ENCODE results near the gene HLA-DRB1.

Gene HLA-DRB1

GRCh38 chr6:32622545-32623401 is 33.1 kb upstream of the HLA-DRB1 start:
- Histone ChIP-seq H3K4me1 (ENCODE audit: control insufficient read depth in 1 of 2, insufficient read depth in 2 of 2, low read length in 2 of 2) (no peaks in the 10 kb centered on the region), H3K4me3 (ENCODE audit: low read depth in 1 of 2, low read length in 2 of 2) (no peak overlapping the region), H3K27ac (ENCODE audit: low read length) (no peak overlapping the region), H3K27me3 (ENCODE audit: low read depth, low read length) (no peaks in the 10 kb centered on the region), H3K36me3 (ENCODE audit: control insufficient read depth in 1 of 2, insufficient read depth in 2 of 2, low read length in 2 of 2) (no peaks in the 10 kb centered on the region), H3K9me3 (ENCODE audit: control insufficient read depth in 1 of 2, low read length in 2 of 2) (no peaks in the 10 kb centered on the region)

GRCh38 chr6:32621372-32621771 is 31.7 kb upstream of the HLA-DRB1 start:
- no peaks in the 10 kb centered on the region for H3K36me3 ChIP-seq (ENCODE audit: control insufficient read depth in 1 of 2, insufficient read depth in 2 of 2, low read length in 2 of 2)
- no peaks in the 10 kb centered on the region for H3K9me3 ChIP-seq (ENCODE audit: control insufficient read depth in 1 of 2, low read length in 2 of 2)
- no peaks in the 10 kb centered on the region for H3K27me3 ChIP-seq (ENCODE audit: low read depth, low read length)
- H3K27ac ChIP-seq (ENCODE audit: low read length) = no peak overlapping the region
- H3K4me1 ChIP-seq (ENCODE audit: control insufficient read depth in 1 of 2, insufficient read depth in 2 of 2, low read length in 2 of 2) = no peaks in the 10 kb centered on the region
- no peak overlapping the region for H3K4me3 ChIP-seq (ENCODE audit: low read depth in 1 of 2, low read length in 2 of 2)

- Histone ChIP-seq H3K4me1 (ENCODE audit: control insufficient read depth in 1 of 2, insufficient read depth in 2 of 2, low read length in 2 of 2) (no peaks in the 10 kb centered on the region), H3K4me3 (ENCODE audit: low read depth in 1 of 2, low read length in 2 of 2) (no peak overlapping the region), H3K36me3 (ENCODE audit: control insufficient read depth in 1 of 2, insufficient read depth in 2 of 2, low read length in 2 of 2) (no peaks in the 10 kb centered on the region)
Measured at GRCh38 chr6:32617751-32618150, 28.1 kb upstream of the HLA-DRB1 start.

GRCh38 chr6:32615885-32616532 is 26.4 kb upstream of the HLA-DRB1 start:
- H3K27me3 ChIP-seq (ENCODE audit: low read depth, low read length) = no peaks in the 10 kb centered on the region
- H3K4me1 ChIP-seq (ENCODE audit: control insufficient read depth in 1 of 2, insufficient read depth in 2 of 2, low read length in 2 of 2) = no peaks in the 10 kb centered on the region
- no peaks in the 10 kb centered on the region for H3K9me3 ChIP-seq (ENCODE audit: control insufficient read depth in 1 of 2, low read length in 2 of 2)
- H3K4me3 ChIP-seq (ENCODE audit: low read depth in 1 of 2, low read length in 2 of 2) = no peak overlapping the region
- H3K36me3 ChIP-seq (ENCODE audit: control insufficient read depth in 1 of 2, insufficient read depth in 2 of 2, low read length in 2 of 2) = no peaks in the 10 kb centered on the region
- no peak overlapping the region for H3K27ac ChIP-seq (ENCODE audit: low read length)

More at GRCh38 chr6:32617751-32618150, 28.1 kb upstream of the HLA-DRB1 start:
- Histone ChIP-seq H3K27me3 (ENCODE audit: low read depth, low read length) (no peaks in the 10 kb centered on the region), H3K27ac (ENCODE audit: low read length) (no peak overlapping the region), H3K9me3 (ENCODE audit: control insufficient read depth in 1 of 2, low read length in 2 of 2) (no peaks in the 10 kb centered on the region)

GRCh38 chr6:32614366-32615081 is 24.9 kb upstream of the HLA-DRB1 start:
- Histone ChIP-seq H3K9me3 (ENCODE audit: control insufficient read depth in 1 of 2, low read length in 2 of 2) (no peaks in the 10 kb centered on the region), H3K4me1 (ENCODE audit: control insufficient read depth in 1 of 2, insufficient read depth in 2 of 2, low read length in 2 of 2) (no peaks in the 10 kb centered on the region), H3K27me3 (ENCODE audit: low read depth, low read length) (no peaks in the 10 kb centered on the region), H3K36me3 (ENCODE audit: control insufficient read depth in 1 of 2, insufficient read depth in 2 of 2, low read length in 2 of 2) (no peaks in the 10 kb centered on the region), H3K27ac (ENCODE audit: low read length) (no peak overlapping the region), H3K4me3 (ENCODE audit: low read depth in 1 of 2, low read length in 2 of 2) (no peak overlapping the region)

GRCh38 chr6:32613475-32613874 is 23.8 kb upstream of the HLA-DRB1 start:
- Histone ChIP-seq H3K27me3 (ENCODE audit: low read depth, low read length) (no peaks in the 10 kb centered on the region), H3K4me3 (ENCODE audit: low read depth in 1 of 2, low read length in 2 of 2) (no peak overlapping the region), H3K27ac (ENCODE audit: low read length) (no peak overlapping the region), H3K36me3 (ENCODE audit: control insufficient read depth in 1 of 2, insufficient read depth in 2 of 2, low read length in 2 of 2) (no peaks in the 10 kb centered on the region), H3K4me1 (ENCODE audit: control insufficient read depth in 1 of 2, insufficient read depth in 2 of 2, low read length in 2 of 2) (no peaks in the 10 kb centered on the region), H3K9me3 (ENCODE audit: control insufficient read depth in 1 of 2, low read length in 2 of 2) (no peaks in the 10 kb centered on the region)

- Histone ChIP-seq H3K4me1 (ENCODE audit: control insufficient read depth in 1 of 2, insufficient read depth in 2 of 2, low read length in 2 of 2) (no peaks in the 10 kb centered on the region), H3K27me3 (ENCODE audit: low read depth, low read length) (no peaks in the 10 kb centered on the region), H3K36me3 (ENCODE audit: control insufficient read depth in 1 of 2, insufficient read depth in 2 of 2, low read length in 2 of 2) (no peaks in the 10 kb centered on the region), H3K4me3 (ENCODE audit: low read depth in 1 of 2, low read length in 2 of 2) (no peak overlapping the region), H3K9me3 (ENCODE audit: control insufficient read depth in 1 of 2, low read length in 2 of 2) (no peaks in the 10 kb centered on the region), H3K27ac (ENCODE audit: low read length) (no peak overlapping the region)
Measured at GRCh38 chr6:32610682-32611296, 21.1 kb upstream of the HLA-DRB1 start.

- no peaks in the 10 kb centered on the region for H3K27me3 ChIP-seq (ENCODE audit: low read depth, low read length)
- peak overlapping the region; percentile 80 for H3K27ac ChIP-seq (ENCODE audit: low read length)
- no peaks in the 10 kb centered on the region for H3K4me1 ChIP-seq (ENCODE audit: control insufficient read depth in 1 of 2, insufficient read depth in 2 of 2, low read length in 2 of 2)
- H3K36me3 ChIP-seq (ENCODE audit: control insufficient read depth in 1 of 2, insufficient read depth in 2 of 2, low read length in 2 of 2) = no peaks in the 10 kb centered on the region
- no peaks in the 10 kb centered on the region for H3K9me3 ChIP-seq (ENCODE audit: control insufficient read depth in 1 of 2, low read length in 2 of 2)
- no peak overlapping the region for H3K4me3 ChIP-seq (ENCODE audit: low read depth in 1 of 2, low read length in 2 of 2)
Measured at GRCh38 chr6:32609731-32610640, 20.3 kb upstream of the HLA-DRB1 start.

GRCh38 chr6:32609391-32609730 is 19.7 kb upstream of the HLA-DRB1 start:
- H3K36me3 ChIP-seq (ENCODE audit: control insufficient read depth in 1 of 2, insufficient read depth in 2 of 2, low read length in 2 of 2) = no peaks in the 10 kb centered on the region
- H3K27me3 ChIP-seq (ENCODE audit: low read depth, low read length) = no peaks in the 10 kb centered on the region
- peak overlapping the region; percentile 80 for H3K27ac ChIP-seq (ENCODE audit: low read length)
- no peaks in the 10 kb centered on the region for H3K9me3 ChIP-seq (ENCODE audit: control insufficient read depth in 1 of 2, low read length in 2 of 2)
- peaks cover 0 to 3% of the 10 kb centered on the region in 2 donors for H3K4me1 ChIP-seq (ENCODE audit: control insufficient read depth in 1 of 2, insufficient read depth in 2 of 2, low read length in 2 of 2)
- no peak overlapping the region for H3K4me3 ChIP-seq (ENCODE audit: low read depth in 1 of 2, low read length in 2 of 2)

GRCh38 chr6:32608362-32608761 is 18.7 kb upstream of the HLA-DRB1 start:
- Histone ChIP-seq H3K4me1 (ENCODE audit: control insufficient read depth in 1 of 2, insufficient read depth in 2 of 2, low read length in 2 of 2) (peaks cover 0 to 3% of the 10 kb centered on the region in 2 donors), H3K9me3 (ENCODE audit: control insufficient read depth in 1 of 2, low read length in 2 of 2) (no peaks in the 10 kb centered on the region), H3K27ac (ENCODE audit: low read length) (peak overlapping the region; percentile 57)

More at GRCh38 chr6:32608362-32608761, 18.7 kb upstream of the HLA-DRB1 start:
- Histone ChIP-seq H3K4me3 (ENCODE audit: low read depth in 1 of 2, low read length in 2 of 2) (no peak overlapping the region), H3K27me3 (ENCODE audit: low read depth, low read length) (no peaks in the 10 kb centered on the region), H3K36me3 (ENCODE audit: control insufficient read depth in 1 of 2, insufficient read depth in 2 of 2, low read length in 2 of 2) (no peaks in the 10 kb centered on the region)

All from muscle layer of duodenum (tissue), 2 donors.